LNCaP clone FGC (cell line): ENCODE measurements around the gene AXIN1.
"Not testable (repeated sequence)": the region's sequence is repeated elsewhere in the genome, so short reads cannot be mapped to it uniquely, and the experiment has no call there.

Experiments used
- DNase-seq: peaks from one replicate; pipeline ENCODE4 v3.0.0-alpha.2; 2011; ENCODE audit warnings: low read depth
- H3K4me3 ChIP-seq: 2 replicates; pipeline ENCODE4 v1.5.1; 2011; ENCODE audit warnings: mild to moderate bottlenecking, low read depth, low read length, control low read depth
- TF ChIP-seq, protein P1 (sequence below): IDR thresholded peaks from 2 replicates; pipeline ENCODE4 v1.5.1; 2012; ENCODE audit warnings: mild to moderate bottlenecking; ENCODE audit not compliant: control insufficient read depth, insufficient read depth; ENCODE audit errors: extremely low read depth

Gene AXIN1

DNA sequence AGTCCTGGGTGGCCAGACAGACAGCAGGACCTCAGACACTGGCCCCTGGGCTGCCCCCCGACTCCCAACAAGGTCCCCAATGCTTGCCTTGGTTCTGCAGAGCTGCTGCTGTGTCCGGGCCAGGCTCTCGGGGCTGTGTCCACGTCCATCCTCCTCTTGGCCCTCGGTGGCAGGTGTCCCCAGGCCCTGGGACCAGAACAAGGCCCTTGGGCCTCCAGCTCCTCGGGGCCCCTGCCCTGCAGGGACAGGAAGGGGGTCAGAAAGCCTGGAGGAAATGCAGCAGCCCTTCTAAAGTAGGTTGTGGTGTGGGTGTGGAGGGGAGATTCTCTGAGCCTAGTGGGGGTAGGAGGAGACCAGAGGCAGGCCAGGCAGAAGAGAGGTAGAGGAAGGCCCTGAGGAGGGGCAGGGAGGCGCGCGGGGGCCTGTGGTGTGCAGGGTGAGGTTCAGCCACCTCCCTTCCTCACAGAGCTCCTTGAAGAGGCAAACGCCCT is 2.5 kb upstream of the AXIN1 start:
- no peak for DNase-seq
- TF ChIP-seq, protein P1, sequence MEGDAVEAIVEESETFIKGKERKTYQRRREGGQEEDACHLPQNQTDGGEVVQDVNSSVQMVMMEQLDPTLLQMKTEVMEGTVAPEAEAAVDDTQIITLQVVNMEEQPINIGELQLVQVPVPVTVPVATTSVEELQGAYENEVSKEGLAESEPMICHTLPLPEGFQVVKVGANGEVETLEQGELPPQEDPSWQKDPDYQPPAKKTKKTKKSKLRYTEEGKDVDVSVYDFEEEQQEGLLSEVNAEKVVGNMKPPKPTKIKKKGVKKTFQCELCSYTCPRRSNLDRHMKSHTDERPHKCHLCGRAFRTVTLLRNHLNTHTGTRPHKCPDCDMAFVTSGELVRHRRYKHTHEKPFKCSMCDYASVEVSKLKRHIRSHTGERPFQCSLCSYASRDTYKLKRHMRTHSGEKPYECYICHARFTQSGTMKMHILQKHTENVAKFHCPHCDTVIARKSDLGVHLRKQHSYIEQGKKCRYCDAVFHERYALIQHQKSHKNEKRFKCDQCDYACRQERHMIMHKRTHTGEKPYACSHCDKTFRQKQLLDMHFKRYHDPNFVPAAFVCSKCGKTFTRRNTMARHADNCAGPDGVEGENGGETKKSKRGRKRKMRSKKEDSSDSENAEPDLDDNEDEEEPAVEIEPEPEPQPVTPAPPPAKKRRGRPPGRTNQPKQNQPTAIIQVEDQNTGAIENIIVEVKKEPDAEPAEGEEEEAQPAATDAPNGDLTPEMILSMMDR = no peak
- no peak overlapping the region for H3K4me3 ChIP-seq

DNA sequence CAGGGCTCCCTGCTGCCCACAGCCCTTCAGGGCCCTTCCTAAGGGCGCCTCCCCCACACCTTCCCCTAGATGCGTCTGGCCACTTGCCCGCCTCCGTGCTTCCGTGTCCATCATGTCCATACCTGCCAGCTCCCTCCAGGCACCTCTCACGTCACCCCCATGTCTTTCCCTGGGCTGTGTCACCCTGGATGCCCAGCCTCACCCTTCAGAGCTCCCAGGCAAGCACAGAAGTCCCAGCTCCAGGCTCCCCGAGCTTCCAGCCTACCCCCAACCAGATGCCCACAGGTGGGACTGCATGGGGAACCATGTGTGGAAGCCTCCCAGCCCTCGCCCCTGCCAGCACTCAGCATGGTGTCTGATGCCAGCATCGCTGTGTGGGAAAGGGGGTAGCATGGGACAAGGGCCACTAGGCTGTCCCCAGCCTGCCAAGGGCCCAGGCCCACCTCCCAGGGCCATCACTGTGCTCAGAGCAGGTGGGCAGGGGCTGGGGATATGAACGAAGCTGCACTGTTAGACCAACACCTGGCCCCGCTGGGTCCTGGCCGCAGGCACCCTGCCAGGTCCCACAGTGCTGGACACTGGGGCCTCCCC is 1.9 kb upstream of the AXIN1 start:
- DNase-seq = no peak
- TF ChIP-seq, protein P1 = no peak
- no peak overlapping the region for H3K4me3 ChIP-seq

DNA sequence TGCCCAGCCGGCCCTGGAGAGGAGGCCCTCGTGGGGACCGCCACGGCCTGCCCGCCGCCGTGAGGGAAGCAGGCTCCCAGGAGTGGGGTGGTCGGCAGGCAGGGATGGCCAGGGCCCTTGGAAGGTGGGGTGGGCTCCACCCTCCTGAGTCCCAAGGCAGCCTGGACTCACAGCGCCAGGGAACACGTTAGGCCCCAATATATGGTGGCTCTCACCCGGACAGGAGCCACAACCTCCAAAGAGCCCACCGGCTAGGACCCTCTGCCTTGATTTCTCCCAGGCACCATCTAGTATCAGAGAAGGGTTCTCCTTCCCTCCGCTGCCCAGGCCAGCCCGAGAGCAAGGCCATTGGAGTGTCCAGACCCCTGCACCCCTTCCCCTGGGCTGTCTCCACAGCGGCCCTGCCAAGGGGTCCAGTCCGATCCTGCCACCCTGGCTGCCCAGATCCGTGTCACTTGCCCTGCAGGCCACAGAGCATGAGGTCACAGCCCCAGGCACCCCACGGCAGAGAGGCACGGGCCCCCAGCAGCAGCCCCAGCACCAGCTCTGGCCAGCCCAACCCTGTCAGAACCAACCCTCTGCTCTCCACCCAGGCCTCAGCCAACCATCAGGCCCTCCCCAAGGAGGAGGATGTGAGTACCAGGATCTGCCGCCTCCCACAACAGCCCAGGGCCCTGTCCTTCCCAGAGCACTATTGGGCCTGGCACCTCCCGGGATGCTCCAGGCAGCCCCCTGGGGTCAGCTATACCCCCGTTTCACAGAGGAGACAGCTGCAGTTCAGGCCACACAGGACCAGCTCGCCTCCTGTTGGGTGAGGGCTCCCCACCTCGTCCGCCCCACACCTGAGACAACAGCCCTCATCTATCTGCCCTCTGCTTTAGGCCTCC is 1.1 kb upstream of the AXIN1 start:
- no peak for DNase-seq
- TF ChIP-seq, protein P1 = no peak
- peak overlapping the region; percentile 48 for H3K4me3 ChIP-seq

DNA sequence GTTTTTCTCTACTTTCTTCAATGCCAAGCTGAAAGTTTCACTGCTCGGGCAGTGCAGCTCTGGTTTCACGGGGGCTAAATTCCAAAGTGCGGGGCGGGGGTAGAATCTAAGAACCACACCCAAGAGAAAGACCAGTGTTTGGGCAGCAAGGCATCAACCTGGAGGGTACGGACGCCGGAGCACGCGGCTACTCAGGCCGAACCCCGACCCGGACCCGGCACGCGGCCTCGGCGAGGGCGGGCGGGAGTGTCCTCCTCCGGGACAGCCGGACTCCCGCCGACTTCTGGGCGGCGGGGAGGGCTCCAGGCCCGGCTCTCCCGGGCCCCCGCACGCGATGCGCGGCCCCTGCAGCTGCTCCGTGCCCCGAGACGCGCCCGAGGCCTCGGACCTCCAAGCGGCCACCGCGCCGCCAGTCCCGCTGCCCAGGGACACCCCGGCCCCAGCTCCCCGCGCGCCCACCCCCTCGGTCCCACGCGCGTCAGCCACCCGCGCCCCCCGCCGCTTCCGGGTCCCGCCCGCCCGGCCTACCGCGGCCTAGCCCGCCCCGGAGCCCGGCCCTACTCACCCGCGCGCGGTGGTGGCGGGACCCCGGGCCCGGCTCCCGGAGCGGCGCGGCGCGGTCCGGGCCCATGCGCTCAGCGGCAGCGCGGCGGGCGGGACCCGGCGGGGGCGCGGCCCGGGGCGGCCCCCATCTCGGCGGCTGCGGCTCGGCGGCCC is 561 bp downstream of the AXIN1 start:
- TF ChIP-seq, protein P1 = no peak
- DNase-seq = no peak

DNA sequence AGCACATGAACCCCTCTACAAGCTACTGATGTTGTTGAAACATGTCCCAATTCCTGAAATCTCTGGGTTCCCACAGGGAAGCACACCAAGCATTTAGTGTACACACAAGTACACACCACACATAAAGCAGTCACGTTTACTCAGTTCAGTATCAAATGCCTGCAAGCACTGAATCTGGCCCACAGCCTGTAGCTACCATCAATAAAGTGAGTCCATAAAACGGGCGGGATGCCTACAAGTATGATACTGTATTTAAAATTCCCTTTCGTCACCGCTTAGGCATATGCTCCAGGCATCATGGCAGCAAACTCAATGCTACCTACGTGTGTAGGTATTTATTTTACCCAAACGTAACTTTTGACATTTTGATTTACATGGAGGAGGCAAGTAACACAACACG is 2.3 kb downstream of the AXIN1 start:
- no peak for DNase-seq
- TF ChIP-seq, protein P1 = no peak
- no peak overlapping the region for H3K4me3 ChIP-seq

More for the DNA sequence above, 561 bp downstream of the AXIN1 start:
- peak overlapping the region; percentile 73 for H3K4me3 ChIP-seq

DNA sequence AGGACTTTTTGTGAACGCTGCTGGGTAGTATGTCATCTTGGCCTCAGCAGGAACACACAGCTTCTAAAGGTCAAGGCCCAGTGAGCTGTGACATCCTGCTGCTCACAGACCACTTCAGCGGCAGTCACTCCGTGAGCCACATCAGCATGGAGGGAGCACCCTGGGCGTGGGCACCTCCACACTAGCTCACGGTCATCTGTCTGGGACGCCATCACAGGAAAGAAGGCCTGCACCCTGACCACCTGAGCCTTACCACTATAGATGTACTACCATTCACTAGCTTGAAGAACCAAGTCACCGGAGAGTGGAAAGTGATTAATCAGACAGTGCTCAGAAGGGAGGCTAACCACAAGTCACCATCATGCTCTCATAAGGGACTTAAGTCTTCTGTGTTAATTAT is 3.3 kb downstream of the AXIN1 start:
- no peak for DNase-seq
- no peak overlapping the region for H3K4me3 ChIP-seq
- TF ChIP-seq, protein P1 = no peak

DNA sequence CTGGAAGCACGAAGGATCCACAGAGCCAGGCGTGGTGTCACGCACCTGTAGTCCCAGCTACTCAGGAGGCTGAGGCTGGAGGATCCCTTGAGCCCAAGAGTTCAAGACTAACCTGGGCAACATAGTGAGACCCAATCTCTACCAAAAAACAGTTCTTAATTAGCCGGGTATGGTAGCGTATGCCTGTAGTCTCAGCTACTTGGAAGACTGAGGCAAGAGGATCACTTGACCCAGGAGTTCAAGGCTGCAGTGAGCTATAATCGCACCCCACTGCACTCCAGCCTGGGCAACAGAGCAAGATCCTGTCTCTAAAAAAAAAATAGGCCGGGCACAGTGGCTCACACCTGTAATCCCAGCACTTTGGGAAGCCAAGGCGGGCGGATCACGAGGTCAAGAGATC is 4.0 kb downstream of the AXIN1 start:
- DNase-seq, H3K4me3 ChIP-seq: not testable (repeated sequence)
